CD4-positive, alpha-beta T cell treated with Interleukin-1 beta for 1 hour (primary cell): ENCODE results near the gene ZNF451.
"Not testable (repeated sequence)": the region's sequence is repeated elsewhere in the genome, so short reads cannot be mapped to it uniquely, and the experiment has no call there.

Source experiments
- DNase-seq, 2 donors: peaks; one replicate each; pipeline ENCODE4 v3.0.0-alpha.2; 2020 to 2022

The ZNF451 gene

GRCh38 chr6:57089687-57090457, at the start of gene ZNF451:
Gene ZNF451, plus strand, starts transcription at chr6:57090188. Its CDS starts 66 bp downstream, at chr6:57090254.
- DNase-seq = peak; percentile 95 to 96

GRCh38 chr6:57044061-57044460, 45.9 kb upstream of the ZNF451 start:
- not testable (repeated sequence) for DNase-seq

- DNase-seq = no peak
These were observed 45.4 kb upstream of the ZNF451 start for GRCh38 chr6:57044568-57044967.

- peak; percentile 78 to 80 for DNase-seq
These were observed 43.4 kb upstream of the ZNF451 start, which contains the start of gene KIAA1586 for GRCh38 chr6:57046332-57047256. Gene KIAA1586, plus strand, starts transcription at chr6:57046693. Its CDS starts 63 bp downstream, at chr6:57046756.

GRCh38 chr6:57047257-57047585, 42.8 kb upstream of the ZNF451 start:
- DNase-seq = not testable (repeated sequence)

- DNase-seq = not testable (repeated sequence)
These were observed 42.1 kb upstream of the ZNF451 start for GRCh38 chr6:57047859-57048258.

- DNase-seq = no peak
These were observed 41.4 kb upstream of the ZNF451 start for GRCh38 chr6:57048577-57048976.

- DNase-seq = no peak
These were observed 26.1 kb upstream of the ZNF451 start for GRCh38 chr6:57063847-57064246.

GRCh38 chr6:57064809-57065208, 25.2 kb upstream of the ZNF451 start:
- DNase-seq = no peak

- no peak for DNase-seq
These were observed 21.9 kb upstream of the ZNF451 start for GRCh38 chr6:57068061-57068460.

GRCh38 chr6:57069228-57069627, 20.8 kb upstream of the ZNF451 start:
- no peak for DNase-seq

GRCh38 chr6:57069920-57070331, 20.1 kb upstream of the ZNF451 start:
- no peak for DNase-seq

GRCh38 chr6:57072108-57072507, 17.9 kb upstream of the ZNF451 start:
- no peak for DNase-seq

GRCh38 chr6:57074383-57074782, 15.6 kb upstream of the ZNF451 start:
- no peak for DNase-seq

- DNase-seq = no peak
These were observed 14.9 kb upstream of the ZNF451 start for GRCh38 chr6:57075092-57075491.

- DNase-seq = no peak
These were observed 11.3 kb upstream of the ZNF451 start for GRCh38 chr6:57078531-57079207.

GRCh38 chr6:57085471-57085870, 4.5 kb upstream of the ZNF451 start:
- DNase-seq = no peak

GRCh38 chr6:57086843-57087242, 3.1 kb upstream of the ZNF451 start:
- DNase-seq = no peak

GRCh38 chr6:57087916-57088315, 2.1 kb upstream of the ZNF451 start:
- no peak for DNase-seq

- no peak for DNase-seq
These were observed 723 bp upstream of the ZNF451 start for GRCh38 chr6:57089265-57089664.

- DNase-seq = not testable (repeated sequence)
These were observed 575 bp downstream of the ZNF451 start for GRCh38 chr6:57090458-57091067.

- not testable (repeated sequence) for DNase-seq
These were observed 1.4 kb downstream of the ZNF451 start for GRCh38 chr6:57091375-57091774.

GRCh38 chr6:57094689-57095088, 4.7 kb downstream of the ZNF451 start:
- DNase-seq = no peak
